Neural progenitor cell (in vitro differentiated cells): ENCODE results near the gene SCGN.

Experiments used
- EZH2 ChIP-seq: fragments of 200-600 bp; sonication (generic); IDR thresholded peaks from 2 replicates; pipeline ENCODE4 v1.6.1; 2017; ENCODE audit warnings: antibody characterized with exemption, mild to moderate bottlenecking, moderate library complexity
- TF ChIP-seq, protein P1 (sequence below): fragments of 200-600 bp; sonication (generic); IDR thresholded peaks from 2 replicates; pipeline ENCODE4 v1.5.1; 2017; ENCODE audit warnings: antibody characterized with exemption, mild to moderate bottlenecking

- TF ChIP-seq, protein P1, sequence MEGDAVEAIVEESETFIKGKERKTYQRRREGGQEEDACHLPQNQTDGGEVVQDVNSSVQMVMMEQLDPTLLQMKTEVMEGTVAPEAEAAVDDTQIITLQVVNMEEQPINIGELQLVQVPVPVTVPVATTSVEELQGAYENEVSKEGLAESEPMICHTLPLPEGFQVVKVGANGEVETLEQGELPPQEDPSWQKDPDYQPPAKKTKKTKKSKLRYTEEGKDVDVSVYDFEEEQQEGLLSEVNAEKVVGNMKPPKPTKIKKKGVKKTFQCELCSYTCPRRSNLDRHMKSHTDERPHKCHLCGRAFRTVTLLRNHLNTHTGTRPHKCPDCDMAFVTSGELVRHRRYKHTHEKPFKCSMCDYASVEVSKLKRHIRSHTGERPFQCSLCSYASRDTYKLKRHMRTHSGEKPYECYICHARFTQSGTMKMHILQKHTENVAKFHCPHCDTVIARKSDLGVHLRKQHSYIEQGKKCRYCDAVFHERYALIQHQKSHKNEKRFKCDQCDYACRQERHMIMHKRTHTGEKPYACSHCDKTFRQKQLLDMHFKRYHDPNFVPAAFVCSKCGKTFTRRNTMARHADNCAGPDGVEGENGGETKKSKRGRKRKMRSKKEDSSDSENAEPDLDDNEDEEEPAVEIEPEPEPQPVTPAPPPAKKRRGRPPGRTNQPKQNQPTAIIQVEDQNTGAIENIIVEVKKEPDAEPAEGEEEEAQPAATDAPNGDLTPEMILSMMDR, result no peak
- no peak for TF ChIP-seq EZH2
These were observed 3.7 kb downstream of the SCGN start for GRCh38 chr6:25655723-25656122.
